COR-L47 (cell line): ENCODE data around the gene SERPINB2.

Experiments
- DNase-seq: peaks from one replicate; lab custom pipeline; 2025; lab: John Stamatoyannopoulos, UW

Gene SERPINB2, protein sequence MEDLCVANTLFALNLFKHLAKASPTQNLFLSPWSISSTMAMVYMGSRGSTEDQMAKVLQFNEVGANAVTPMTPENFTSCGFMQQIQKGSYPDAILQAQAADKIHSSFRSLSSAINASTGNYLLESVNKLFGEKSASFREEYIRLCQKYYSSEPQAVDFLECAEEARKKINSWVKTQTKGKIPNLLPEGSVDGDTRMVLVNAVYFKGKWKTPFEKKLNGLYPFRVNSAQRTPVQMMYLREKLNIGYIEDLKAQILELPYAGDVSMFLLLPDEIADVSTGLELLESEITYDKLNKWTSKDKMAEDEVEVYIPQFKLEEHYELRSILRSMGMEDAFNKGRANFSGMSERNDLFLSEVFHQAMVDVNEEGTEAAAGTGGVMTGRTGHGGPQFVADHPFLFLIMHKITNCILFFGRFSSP

DNA sequence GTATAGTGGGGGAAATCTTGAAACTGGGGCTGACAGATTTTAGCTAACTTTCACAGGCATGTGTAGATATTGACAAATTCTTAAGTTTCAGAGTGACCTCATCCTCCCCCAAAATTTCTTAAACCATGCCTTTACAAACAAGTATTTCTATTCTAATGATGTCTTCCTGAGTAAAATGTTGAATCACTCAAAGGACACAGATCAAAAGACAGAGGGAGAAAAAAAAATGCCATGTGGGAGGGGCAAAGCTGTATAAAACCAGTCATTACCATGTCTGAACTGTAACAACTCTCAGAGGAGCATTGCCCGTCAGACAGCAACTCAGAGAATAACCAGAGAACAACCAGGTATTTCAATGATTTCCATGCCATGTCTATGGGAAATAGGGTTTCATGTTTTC, at the start of gene SERPINB2:
TSS of gene SERPINB2 (plus strand) at position 282 of the 400 bp plus-strand sequence. CDS start 3,740 bp downstream, outside the sequence.
- no peak for DNase-seq

DNA sequence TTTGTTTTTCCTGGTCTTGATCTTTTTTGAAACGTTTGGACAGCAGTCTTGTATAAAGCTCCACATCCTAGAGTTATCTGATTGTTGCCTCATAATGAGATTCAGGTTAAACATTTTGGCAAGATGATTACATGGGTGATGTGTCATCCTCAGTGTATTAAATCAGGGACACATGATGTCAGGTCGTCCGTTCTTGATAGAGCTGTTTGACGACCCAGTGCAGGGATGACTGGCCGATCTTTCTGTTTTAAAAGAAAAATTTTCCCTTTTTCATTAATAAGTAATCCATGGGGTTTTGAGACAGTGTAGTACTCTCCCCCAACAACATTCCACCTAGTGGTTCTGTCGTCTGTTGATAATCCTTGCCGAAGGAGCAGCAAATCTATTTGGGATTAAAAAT, 44.5 kb upstream of the SERPINB2 start:
- no peak for DNase-seq

DNA sequence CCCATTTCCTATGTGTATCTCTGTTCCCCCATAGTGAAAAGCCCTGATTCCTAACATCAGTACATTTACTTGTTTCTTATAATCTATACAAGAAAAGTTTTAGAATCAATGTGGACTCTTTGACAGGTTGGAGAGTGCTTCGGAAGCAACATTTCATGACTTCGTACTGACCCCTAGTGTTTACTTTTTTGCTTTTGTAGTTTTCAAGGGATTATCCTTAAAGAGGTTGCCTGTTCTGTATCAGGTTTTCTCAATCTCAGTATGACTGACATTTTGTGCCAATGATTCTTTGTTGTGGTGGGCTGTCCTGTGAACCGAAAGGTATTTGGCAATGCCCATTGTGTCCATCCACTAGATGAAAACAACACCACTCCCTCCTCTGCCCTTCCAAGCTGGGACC, 43.3 kb upstream of the SERPINB2 start:
- DNase-seq, result peak; percentile 3

DNA sequence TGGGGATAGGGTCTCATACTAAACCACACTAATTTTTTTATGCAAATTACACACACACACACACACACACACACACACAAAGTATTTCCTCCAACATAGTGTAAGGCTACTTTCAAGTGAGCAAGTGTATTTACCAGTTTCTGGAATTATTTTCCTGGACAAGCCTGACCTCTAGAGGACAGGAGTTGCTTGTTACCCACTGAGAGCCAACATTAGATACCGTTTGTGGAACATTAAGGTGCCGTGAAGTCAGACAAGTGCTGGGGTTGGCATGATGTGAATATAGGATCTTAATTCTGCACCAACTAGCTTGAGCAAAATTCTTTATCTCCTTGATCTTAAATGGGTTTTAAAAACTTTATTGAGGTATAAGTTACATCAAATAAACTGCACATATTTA, 39.3 kb upstream of the SERPINB2 start:
- peak; percentile 76 for DNase-seq

DNA sequence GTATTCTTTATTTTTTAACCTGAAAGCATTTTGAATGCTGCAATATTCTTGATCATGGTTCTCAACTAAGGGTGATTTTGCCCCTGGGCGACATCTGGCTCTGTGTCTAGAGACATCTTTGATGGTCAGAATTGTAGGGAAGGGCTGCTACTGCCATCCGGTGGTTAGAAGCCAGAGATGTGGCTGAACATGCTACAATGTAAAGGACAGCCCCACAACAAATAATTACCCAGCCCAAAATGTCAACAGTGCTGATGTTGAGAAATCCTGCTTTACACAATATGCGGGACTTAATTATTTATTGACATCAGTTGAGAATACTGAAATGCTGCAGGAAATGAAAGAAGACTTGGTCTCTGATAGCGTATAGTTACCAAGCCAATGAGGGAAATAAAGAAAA, 37.5 kb upstream of the SERPINB2 start:
- peak; percentile 84 for DNase-seq

DNA sequence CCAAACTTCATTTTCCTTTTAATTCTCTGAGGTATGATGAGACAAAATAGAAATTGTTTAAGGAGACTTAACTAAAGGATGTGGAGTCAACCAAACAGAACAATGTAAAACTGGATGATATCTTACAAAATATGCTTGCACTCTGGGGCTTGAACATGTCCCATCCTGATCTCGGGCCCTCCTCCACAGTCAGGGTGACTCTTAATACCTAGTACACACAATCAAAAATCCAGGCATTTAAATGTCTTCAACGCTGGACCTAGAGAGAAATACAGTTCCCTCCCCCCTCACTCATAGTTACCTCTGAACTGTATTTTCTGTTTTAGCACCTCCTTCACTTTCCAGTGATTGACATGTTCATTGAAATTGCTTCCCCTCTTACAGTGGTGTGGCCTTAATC, 36.9 kb upstream of the SERPINB2 start:
- DNase-seq, result no peak

DNA sequence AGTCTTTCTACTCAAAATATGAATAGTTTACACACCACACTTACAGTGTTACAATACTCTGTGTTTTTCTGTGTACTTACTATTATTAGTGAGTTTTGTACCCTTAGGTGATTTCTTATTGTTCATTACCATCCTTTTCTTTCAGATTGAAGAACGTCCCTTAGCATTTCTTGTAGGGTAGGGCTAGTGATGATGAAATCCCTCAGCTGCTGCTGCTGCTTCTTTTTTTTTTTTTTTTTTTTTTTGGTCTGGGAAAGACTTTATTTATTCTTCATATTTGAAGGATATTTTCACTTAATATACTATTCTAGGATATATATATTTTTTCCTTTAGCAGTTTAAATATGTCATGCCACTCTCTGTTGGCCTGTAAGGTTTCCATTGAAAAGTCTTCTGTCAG, 29.0 kb upstream of the SERPINB2 start:
- no peak for DNase-seq

DNA sequence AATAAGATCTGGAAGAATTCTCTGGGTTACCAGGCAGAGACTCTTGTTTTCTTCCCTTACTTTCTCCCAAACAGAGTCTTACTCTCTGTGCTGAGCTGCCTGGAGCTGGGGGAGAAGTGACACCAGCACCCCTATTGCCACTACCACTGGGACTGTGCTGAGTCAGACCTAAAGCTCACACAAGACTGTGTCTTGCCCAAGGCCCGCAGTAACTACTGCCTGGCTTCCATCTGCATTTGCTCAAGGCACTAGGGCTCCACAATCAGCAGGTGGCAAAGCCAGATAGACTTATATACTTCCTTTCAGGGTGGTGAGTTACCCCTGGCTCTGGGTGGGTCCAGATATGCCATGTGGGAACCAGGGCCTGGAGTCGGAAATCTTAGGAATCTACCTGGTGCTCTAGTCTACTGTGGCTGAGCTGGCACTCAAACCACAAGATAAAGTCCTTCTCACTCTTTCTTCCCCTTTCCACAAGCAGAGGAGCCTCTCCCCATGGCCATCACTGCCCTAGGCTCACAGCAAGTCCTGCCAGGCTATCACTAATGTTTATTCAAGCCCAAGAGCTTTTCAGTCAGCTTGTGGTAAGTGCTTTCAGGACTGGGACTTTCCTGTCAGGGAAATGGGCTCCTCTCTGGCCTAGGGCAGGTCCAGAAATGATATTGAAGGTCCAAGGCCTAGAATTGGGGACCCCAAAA, 27.6 kb upstream of the SERPINB2 start:
- DNase-seq, result no peak

DNA sequence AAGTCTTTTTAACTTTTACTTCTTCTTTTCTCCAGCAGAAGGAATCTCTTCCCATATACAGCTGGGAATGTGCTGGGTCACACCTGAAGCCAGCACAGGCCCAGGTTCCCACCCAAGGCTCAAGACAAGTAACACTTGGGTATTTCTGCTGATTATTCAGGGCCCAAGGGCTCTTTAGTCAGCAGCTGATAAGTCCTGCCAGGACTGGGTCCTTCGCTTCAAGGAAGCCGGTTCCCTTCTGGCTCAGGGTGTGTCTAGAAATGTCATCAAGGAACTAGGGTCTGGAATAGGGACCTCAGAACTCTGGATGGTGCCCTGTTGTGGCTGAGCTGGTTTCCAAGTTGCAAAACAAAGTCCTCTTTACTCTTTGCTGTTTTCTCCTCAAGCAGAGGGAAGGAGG, 27.0 kb upstream of the SERPINB2 start:
- DNase-seq, result no peak

DNA sequence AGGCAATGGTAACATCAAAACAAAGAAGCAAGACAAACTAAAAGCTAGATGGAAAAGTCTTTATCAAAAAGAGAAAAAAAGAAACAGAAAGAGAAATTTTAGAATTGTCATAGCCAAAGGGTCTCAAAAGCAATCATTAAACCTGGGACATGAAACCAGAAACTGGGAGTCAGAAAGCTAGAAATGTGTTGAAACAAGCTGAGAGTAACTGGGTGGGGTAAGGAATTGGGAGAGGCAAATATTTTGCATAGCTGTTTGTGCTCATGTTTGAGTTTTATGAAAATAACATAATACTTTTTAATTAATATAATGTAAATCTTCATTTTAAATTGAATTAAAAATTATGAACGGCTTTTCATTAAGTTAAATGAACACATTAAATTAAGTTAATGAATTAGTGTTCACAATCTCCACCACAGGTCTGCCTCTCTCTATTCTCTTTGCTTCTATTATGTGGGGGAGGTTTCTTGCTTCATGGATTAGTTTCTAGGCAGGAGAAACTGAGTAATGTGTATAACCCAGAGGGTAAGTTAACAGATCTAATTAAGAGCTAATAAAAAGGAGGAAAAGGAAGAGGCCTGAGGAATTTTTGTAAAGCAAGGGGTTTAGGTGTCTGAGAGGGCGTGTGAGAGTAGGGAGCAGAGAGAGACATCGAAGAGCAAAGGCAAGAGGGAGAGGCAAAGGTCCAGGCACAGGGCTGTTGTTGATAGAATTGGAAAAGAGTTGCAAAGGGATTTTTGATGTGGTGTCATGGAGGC, 20.0 kb upstream of the SERPINB2 start:
- no peak for DNase-seq

DNA sequence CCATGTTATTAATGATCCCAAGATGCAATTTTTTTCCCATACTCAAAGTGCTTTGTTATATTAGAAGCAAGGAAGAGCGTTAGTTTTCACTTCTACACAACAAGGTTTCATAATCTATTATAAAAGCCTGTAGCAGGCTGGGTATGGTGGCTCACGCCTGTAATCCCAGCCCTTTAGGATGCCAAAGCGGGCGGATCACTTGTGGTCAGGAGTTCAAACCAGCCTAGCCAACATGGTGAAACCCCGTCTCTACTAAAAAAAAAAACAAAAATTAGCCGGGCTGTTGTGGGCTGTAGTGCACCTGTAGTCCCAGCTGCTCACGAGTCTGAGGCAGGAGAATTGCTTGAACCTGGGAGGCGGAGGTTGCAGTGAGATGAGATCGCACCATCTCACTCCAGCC, 19.0 kb upstream of the SERPINB2 start:
- no peak for DNase-seq

DNA sequence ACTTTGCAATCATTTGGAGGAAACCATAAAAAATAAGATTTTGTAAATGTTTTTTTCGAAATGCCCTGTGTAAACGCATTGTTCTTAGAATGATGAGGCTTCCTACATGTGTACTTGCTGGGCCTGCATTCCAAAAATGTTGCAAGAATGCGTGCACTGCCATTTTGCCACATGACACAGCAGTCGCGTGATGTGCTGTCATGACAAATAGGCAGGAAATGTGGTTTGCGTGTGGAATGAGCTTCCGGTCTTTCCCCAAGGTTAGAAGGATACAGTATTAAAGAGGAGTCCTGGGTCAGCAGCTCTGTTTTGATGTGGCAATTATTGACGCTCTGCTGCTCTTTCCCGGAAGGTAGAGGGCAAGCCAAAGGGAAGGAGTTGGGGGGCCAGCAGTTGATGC, 18.1 kb upstream of the SERPINB2 start:
- DNase-seq, result no peak

DNA sequence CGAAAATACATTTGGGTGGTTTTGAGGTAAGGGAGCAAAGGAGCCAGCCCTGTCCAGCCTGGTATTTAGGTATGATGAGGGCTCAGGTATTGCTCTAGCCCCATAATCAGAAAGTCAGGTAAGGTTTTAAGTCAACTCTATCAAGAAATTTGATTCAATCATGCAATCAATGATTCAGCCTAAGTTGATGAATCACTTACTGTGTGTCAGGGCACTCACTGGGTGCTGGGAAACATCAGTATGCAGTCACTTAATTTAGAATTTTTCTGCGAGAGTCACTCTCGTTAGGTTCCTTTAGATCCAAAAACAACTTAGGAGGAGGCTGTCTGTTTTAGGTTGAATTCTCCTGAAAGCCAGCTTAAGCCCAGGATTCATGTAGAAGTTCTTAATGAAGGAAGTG, 17.7 kb upstream of the SERPINB2 start:
- no peak for DNase-seq

DNA sequence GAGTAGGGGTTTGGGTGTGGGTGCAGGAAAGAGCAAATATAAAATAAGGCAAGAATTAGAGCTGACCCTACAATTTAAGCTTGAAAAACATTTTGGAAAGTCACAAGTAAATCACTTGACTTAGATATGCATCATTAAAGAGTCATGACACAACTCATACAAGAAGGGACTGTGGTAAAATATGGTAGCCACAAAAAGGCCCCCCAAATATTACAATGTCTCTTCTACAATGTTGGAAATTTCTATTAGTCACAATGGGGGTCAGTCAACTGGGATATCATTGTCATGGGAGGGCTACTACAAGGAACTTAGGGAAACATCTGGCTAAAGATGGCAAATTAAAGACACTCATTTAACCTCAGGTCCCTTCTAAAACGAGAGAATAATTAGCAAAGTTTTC, 15.7 kb upstream of the SERPINB2 start:
- DNase-seq, result no peak

DNA sequence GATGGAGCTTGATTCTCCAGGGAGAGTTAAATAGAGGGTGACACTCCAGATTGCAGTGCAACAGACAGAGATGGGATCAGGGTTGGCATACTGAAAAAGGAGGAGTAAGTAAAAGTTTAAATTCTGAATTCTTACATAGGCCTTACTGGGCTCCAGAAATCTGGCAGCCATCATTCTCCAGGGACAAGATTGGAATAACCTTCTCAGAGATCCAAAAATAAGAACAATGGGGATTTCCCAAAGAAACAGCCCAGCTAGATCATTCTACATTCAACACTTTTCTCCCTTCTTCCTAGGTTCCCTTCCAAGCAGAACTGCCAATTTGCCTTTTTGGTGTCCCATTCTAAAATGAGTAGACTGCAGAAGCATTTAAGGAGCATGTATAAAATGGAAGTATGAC, 14.9 kb upstream of the SERPINB2 start:
- no peak for DNase-seq

DNA sequence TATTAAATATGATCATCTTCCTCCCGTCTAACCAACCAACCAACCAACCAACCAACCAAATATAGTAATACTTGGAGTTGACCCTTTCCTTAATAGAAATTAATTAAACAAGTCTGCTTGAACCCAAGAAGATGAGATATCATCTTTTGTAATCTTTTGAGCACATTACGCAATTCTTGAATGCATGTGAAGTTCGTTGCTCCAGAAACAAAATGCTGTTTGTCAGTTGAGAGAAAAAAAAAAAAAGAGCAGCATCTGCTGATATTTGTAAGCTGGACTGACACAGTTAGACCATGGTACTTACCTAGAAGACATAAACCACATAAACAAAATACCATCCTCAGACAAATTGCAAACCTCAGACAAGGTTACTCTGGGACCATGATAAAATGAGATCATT, 9.2 kb upstream of the SERPINB2 start:
- DNase-seq, result no peak

DNA sequence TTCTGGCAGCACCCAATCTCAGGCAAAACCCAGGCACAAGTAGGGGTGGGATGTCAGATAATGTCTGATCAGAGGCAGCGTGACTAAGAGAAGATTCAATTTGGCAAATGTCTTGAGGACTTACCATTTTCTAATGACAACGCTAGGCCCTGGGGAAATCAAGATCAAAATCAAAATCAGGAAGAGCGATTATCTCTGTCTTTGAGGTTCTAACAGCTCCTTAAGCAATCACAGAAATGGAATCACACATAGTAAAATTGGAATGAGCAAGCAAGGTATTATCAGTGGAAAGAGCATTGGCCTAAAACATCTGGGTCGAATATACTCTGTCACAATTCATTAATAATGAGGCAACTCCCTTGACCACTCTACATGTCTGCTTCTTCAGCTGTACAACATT, 8.6 kb upstream of the SERPINB2 start:
- DNase-seq, result no peak

DNA sequence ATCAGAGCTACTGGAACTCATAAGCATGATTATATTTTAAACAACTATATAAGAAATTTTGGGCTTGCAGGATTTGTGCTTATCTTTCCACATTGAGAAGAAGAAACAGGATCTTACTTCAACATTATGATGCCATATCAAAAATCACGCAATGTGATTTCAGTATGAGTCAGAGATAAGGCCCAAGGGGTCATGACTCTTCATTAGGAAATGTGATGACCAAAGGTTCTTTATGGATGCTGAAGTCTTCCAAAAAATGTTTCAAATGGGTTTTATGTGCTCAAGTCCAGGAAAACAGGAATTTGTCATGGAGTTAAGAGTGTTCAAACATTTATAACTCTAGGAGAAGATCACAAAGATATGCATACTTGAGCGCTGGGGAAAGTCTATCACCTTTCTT, 7.8 kb upstream of the SERPINB2 start:
- DNase-seq, result no peak

DNA sequence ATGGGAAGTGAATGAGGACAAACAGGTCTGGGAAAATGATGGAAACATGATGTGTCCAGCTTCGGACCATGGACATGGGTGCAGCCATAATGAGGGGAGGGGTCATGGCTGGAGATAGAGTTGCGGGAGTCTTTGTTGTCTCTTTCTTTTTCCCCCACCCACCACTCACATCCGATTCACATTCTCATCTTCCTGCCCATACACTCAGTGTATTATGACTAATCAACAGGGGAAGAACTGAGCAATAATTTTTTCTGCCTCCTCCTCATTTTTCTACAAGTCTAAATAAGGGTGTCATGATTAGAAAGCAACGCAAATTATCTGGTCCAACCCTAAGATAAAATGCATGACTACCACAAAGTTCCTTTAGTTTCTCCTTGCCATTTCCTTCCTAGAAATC, 5.7 kb upstream of the SERPINB2 start:
- no peak for DNase-seq

DNA sequence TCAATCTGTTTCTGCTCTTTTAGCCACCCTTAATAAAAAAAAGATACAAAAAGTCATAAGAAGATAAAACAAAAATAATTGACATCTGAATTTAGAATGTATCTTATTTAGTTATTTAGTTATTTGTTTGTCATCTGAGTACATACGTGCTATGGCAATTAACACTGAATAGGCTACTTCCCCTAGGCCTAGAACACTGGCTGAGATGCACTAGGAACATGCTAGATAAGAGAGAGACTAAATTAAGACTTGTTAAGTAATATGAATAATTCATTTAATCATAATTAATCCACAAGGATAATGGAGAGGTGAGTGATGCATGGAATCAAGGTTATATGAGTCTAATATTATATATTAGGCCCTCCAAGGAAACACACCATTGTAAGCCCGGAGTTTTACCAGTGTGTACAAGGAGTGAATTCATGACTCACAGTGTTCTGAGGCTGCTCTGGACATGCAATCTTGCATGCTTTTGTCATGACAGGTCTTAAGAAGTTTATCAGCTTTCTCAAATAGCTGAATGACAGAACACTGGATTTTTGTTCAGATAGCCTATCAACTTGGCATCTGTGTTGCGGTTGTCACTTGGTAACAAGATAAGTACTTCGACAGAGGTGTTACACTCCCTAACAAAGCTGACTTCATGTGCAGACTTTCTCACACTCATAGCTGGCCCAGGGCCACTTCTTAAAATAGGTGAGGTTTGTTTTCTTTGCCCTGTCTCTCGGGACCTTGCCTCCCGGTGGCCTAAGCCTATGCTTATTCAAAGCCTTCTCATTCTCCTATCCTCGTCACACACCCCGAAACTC, 5.0 kb upstream of the SERPINB2 start:
- DNase-seq, result no peak

DNA sequence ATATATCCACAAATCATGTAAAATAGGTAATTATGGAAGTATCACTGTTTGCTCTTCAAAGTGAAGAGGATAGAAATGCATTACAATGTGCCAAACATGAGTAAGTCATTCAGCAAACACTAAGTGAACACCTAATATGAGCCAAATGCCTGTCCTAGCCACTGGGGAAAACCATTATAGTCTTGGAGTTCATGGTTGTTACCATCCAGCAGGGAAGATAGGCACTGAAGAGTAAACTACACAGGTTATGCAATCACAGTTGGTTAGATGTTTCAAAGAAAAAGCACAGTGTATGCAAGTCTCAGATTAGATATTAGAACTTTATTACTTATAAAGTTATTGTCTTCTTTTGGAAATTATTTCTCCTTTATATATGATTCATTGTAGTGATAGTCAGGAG, 3.9 kb upstream of the SERPINB2 start:
- DNase-seq, result no peak
